HCT116 (cell line): ENCODE results near the gene ACTN2. TPM values are rescaled to one million over a fixed set of nuclear protein-coding genes. Genes with fewer than 3 reads are reported as not detected.

Experiments used
- ATAC-seq: fragments of 200-7000 bp; cut with Tn5 transposase; 2 replicates; pipeline ENCODE4 v1.9.1; 2020; ENCODE audit warnings: mild to moderate bottlenecking, moderate library complexity
- BruUV-seq: library from RNA; stranded (reverse); fragments of 400-500 nt; replicated peaks from 2 replicates; lab custom pipeline; 2021; lab: Mats Ljungman, UMichigan
- CTCF ChIA-PET: fragments of 300-600 bp; sonication (Branson Sonifier 250); formaldehyde crosslinking; loops from one replicate; lab custom pipeline; 2021; ENCODE audit warnings: antibody characterized with exemption; lab: Charles Lee
- POLR2A ChIA-PET: fragments of 300-600, 350-600 bp; sonication (Branson Sonifier 250); formaldehyde crosslinking; loops from one replicate; lab custom pipeline; 2021; ENCODE audit warnings: antibody characterized with exemption; lab: Charles Lee
- RAD21 ChIA-PET, 2 experiments: fragments of 300-600 bp; sonication (Branson Sonifier 250); formaldehyde crosslinking; loops; one replicate each; lab custom pipeline; 2023; ENCODE audit warnings: low total read pairs in 2 of 2; ENCODE audit not compliant: uncharacterized antibody in 2 of 2, unreplicated experiment in 2 of 2, low non-redundant PET in 1 of 2; lab: Charles Lee
- DNase-seq: peaks from one replicate; pipeline ENCODE4 v3.0.0-alpha.2; 2010; ENCODE audit warnings: low read depth, low spot score
- H2AFZ ChIP-seq: fragments of 200-600 bp; shearing (Covaris generic), sonication (generic); 2 replicates; pipeline ENCODE4 v1.6.1; 2017; ENCODE audit warnings: low read depth, mixed run types, mixed read lengths, antibody characterized with exemption, low read length; ENCODE audit not compliant: poor library complexity, severe bottlenecking
- H3K27ac ChIP-seq: 2 replicates; pipeline ENCODE4 v1.5.1; 2012; ENCODE audit warnings: low read depth, low read length
- H3K27me3 ChIP-seq: fragments of 200-600 bp; sonication (generic); 2 replicates; pipeline ENCODE4 v1.6.1; 2016; ENCODE audit warnings: mixed run types, low read length, mixed read lengths; ENCODE audit not compliant: insufficient read depth
- H3K36me3 ChIP-seq, 2 experiments: fragments of 200-500 bp in 1 of 2; fragments of 200-600 bp in 1 of 2; sonication (Bioruptor generic) in 1 of 2; sonication (generic) in 1 of 2; 2 replicates each; pipeline versions ENCODE4 v1.5.1 to v1.6.1; 2014 to 2016; ENCODE audit warnings: low read length in 2 of 2, inconsistent platforms in 1 of 2, mixed read lengths in 1 of 2, mixed run types in 1 of 2; ENCODE audit not compliant: insufficient read depth in 2 of 2, control insufficient read depth in 1 of 2
- H3K4me1 ChIP-seq, 2 experiments: fragments of 200-600 bp in 1 of 2; sonication (generic) in 1 of 2; 2 replicates each; pipeline versions ENCODE4 v1.5.1 to v1.6.1; 2012 to 2017; ENCODE audit warnings: low read length in 2 of 2, inconsistent platforms in 1 of 2, mild to moderate bottlenecking in 1 of 2, mixed read lengths in 1 of 2, mixed run types in 1 of 2, moderate library complexity in 1 of 2; ENCODE audit not compliant: insufficient read depth in 2 of 2, control insufficient read depth in 1 of 2
- H3K4me2 ChIP-seq: fragments of 200-600 bp; sonication (generic); 2 replicates; pipeline ENCODE4 v1.6.1; 2017; ENCODE audit warnings: mixed run types, low read length, mixed read lengths
- H3K4me3 ChIP-seq, 2 experiments: fragments of 200-600 bp in 1 of 2; sonication (generic) in 1 of 2; replicated peaks in 1 of 2; 2 replicates each; pipeline ENCODE4 v1.5.1; 2011 to 2016; ENCODE audit warnings: low read length in 2 of 2, control low read depth in 1 of 2, low read depth in 1 of 2, mild to moderate bottlenecking in 1 of 2, mixed read lengths in 1 of 2, mixed run types in 1 of 2
- H3K79me2 ChIP-seq: fragments of 200-600 bp; sonication (generic); 2 replicates; pipeline ENCODE4 v1.6.1; 2017; ENCODE audit warnings: mild to moderate bottlenecking, mixed run types, low read length, moderate library complexity, mixed read lengths; ENCODE audit not compliant: insufficient read depth
- H3K9ac ChIP-seq: fragments of 200-600 bp; sonication (generic); 2 replicates; pipeline ENCODE4 v1.6.1; 2016; ENCODE audit warnings: low read length, mixed read lengths
- H3K9me2 ChIP-seq: fragments of 200-600 bp; sonication (generic), shearing (Covaris generic); 2 replicates; pipeline ENCODE4 v1.6.1; 2017; ENCODE audit warnings: mixed run types, mild to moderate bottlenecking, moderate library complexity; ENCODE audit not compliant: insufficient read depth
- H3K9me3 ChIP-seq, 2 experiments: fragments of 200-500 bp in 1 of 2; fragments of 200-600 bp in 1 of 2; sonication (Bioruptor generic) in 1 of 2; sonication (generic) in 1 of 2; 2 replicates each; pipeline ENCODE4 v1.6.1; 2014 to 2017; ENCODE audit warnings: low read length in 2 of 2, mixed read lengths in 2 of 2, inconsistent platforms in 1 of 2, low read depth in 1 of 2, mild to moderate bottlenecking in 1 of 2, mixed run types in 1 of 2, moderate library complexity in 1 of 2; ENCODE audit not compliant: control insufficient read depth in 1 of 2, insufficient read depth in 1 of 2
- H4K20me1 ChIP-seq: fragments of 200-600 bp; sonication (generic), shearing (Covaris generic); 2 replicates; pipeline ENCODE4 v1.6.1; 2017; ENCODE audit warnings: mixed run types, mild to moderate bottlenecking, moderate library complexity; ENCODE audit not compliant: insufficient read depth
- EZH2phosphoT487 ChIP-seq: fragments of 200-600 bp; IDR thresholded peaks from 2 replicates; pipeline ENCODE4 v1.6.1; 2018; ENCODE audit warnings: antibody characterized with exemption, borderline replicate concordance
- RAD21 ChIP-seq: IDR thresholded peaks from 2 replicates; pipeline ENCODE4 v1.6.1; 2012; ENCODE audit warnings: low read depth, mild to moderate bottlenecking
- SRF ChIP-seq: IDR thresholded peaks from 2 replicates; pipeline ENCODE4 v1.6.1; 2012; ENCODE audit warnings: low read depth
- ZBTB33 ChIP-seq: IDR thresholded peaks from 2 replicates; pipeline ENCODE4 v1.6.1; 2011; ENCODE audit warnings: mild to moderate bottlenecking, low read length, moderate library complexity; ENCODE audit not compliant: insufficient replicate concordance; ENCODE audit errors: extremely low read depth
- intact Hi-C: fragments of 100-400 bp; cut with micrococcal nuclease; formaldehyde crosslinking; loops from 2 replicates; pipeline ENCODE4 v1.10.0; 2022
- total RNA-seq: library from RNA; stranded (reverse); gene quantifications from one replicate; pipeline ENCODE4 v1.2.1, GENCODE V29; 2021; ENCODE audit not compliant: unreplicated experiment

Gene ACTN2
- total RNA-seq, 1 experiment from 2014 or later: 0.20 TPM

GRCh38 chr1:236765831-236766230 lies 79.5 kb downstream of the ACTN2 start (continued):
- TF ChIP-seq ZBTB33 (no peak), SRF (no peak), EZH2phosphoT487 (no peak), RAD21 (no peak)

- POLR2A ChIA-PET: no interaction called here
- no peak overlapping the region for H3K4me2 ChIP-seq
Measured at GRCh38 chr1:236766506-236766905, 80.2 kb downstream of the ACTN2 start.

More at GRCh38 chr1:236766506-236766905, 80.2 kb downstream of the ACTN2 start:
- H2AFZ ChIP-seq: no peak overlapping the region
- no peak for ATAC-seq
- H3K9ac ChIP-seq: no peak overlapping the region
- H3K27ac ChIP-seq: no peak overlapping the region
- intact Hi-C loops: no loop called here
- BruUV-seq: no TSS peak
- no peaks in the 10 kb centered on the region for H3K79me2 ChIP-seq
- H3K4me3 ChIP-seq: no peak overlapping the region
- no peak for TF ChIP-seq ZBTB33
- H4K20me1 ChIP-seq: no peaks in the 10 kb centered on the region
- ChIA-PET CTCF (no interaction called here), RAD21 (no interaction called here)
- H3K27me3 ChIP-seq: no peaks in the 10 kb centered on the region
- no peaks in the 10 kb centered on the region for H3K36me3 ChIP-seq
- DNase-seq: no peak
- no peaks in the 10 kb centered on the region for H3K9me3 ChIP-seq
- no peaks in the 10 kb centered on the region for H3K4me1 ChIP-seq
- H3K9me2 ChIP-seq: no peaks in the 10 kb centered on the region
